HepG2 (cell line): ENCODE data around the gene NIN. TPM values are rescaled to one million over a fixed set of nuclear protein-coding genes. Genes with fewer than 3 reads are reported as not detected.

ENCODE experiments used
- AHDC1 ChIP-seq: sonication (generic); formaldehyde crosslinking; IDR thresholded peaks from 2 replicates; pipeline ENCODE4 v1.5.1; 2020; ENCODE audit warnings: mild to moderate bottlenecking, missing genetic modification reagents, borderline replicate concordance
- ATF5 ChIP-seq: sonication (generic); formaldehyde crosslinking; IDR thresholded peaks from 2 replicates; pipeline ENCODE4 v1.4.0; 2020; ENCODE audit warnings: mild to moderate bottlenecking, low read depth, missing genetic modification reagents
- CENPBD1 ChIP-seq: sonication (generic); formaldehyde crosslinking; IDR thresholded peaks from 2 replicates; pipeline ENCODE4 v1.8.0; 2022; ENCODE audit warnings: missing genetic modification reagents, low read depth, mild to moderate bottlenecking, borderline replicate concordance
- DPF2 ChIP-seq: sonication (generic); formaldehyde crosslinking; IDR thresholded peaks from 2 replicates; pipeline ENCODE4 v1.4.0; 2020; ENCODE audit warnings: mild to moderate bottlenecking, low read depth, missing genetic modification reagents, borderline replicate concordance
- GABPB1 ChIP-seq: IDR thresholded peaks from 2 replicates; pipeline ENCODE4 v1.6.1; 2016; ENCODE audit warnings: mild to moderate bottlenecking, missing genetic modification reagents, moderate library complexity, missing compliant biosample characterization
- MBD4 ChIP-seq: IDR thresholded peaks from 2 replicates; pipeline ENCODE4 v1.6.1; 2012; ENCODE audit warnings: low read length, inconsistent platforms, borderline replicate concordance
- XBP1 ChIP-seq: sonication (generic); formaldehyde crosslinking; IDR thresholded peaks from 2 replicates; pipeline ENCODE4 v1.5.0; 2020; ENCODE audit warnings: missing genetic modification reagents
- ZBTB38 ChIP-seq: sonication (generic); formaldehyde crosslinking; IDR thresholded peaks from 2 replicates; pipeline ENCODE4 v1.5.1; 2020; ENCODE audit warnings: mild to moderate bottlenecking, missing genetic modification reagents
- ZC3H4 ChIP-seq: sonication (generic); formaldehyde crosslinking; IDR thresholded peaks from 2 replicates; pipeline ENCODE4 v1.4.0; 2020; ENCODE audit warnings: missing genetic modification reagents, borderline replicate concordance
- ZNF318 ChIP-seq: sonication (generic); formaldehyde crosslinking; IDR thresholded peaks from 2 replicates; pipeline ENCODE4 v1.4.0; 2020; ENCODE audit warnings: mild to moderate bottlenecking, missing genetic modification reagents
- ZNF549 ChIP-seq: sonication (generic); formaldehyde crosslinking; IDR thresholded peaks from 2 replicates; pipeline ENCODE4 v1.5.0; 2020; ENCODE audit warnings: missing genetic modification reagents
- ZNF589 ChIP-seq: sonication (generic); formaldehyde crosslinking; conservative IDR thresholded peaks from 2 replicates; pipeline ENCODE4 v1.8.0; 2022; ENCODE audit warnings: mild to moderate bottlenecking, moderate library complexity, missing genetic modification reagents
- ZNF841 ChIP-seq: sonication (generic); formaldehyde crosslinking; IDR thresholded peaks from 2 replicates; pipeline ENCODE4 v1.8.1; 2023; ENCODE audit warnings: missing genetic modification reagents, borderline replicate concordance
- ZNF850 ChIP-seq: sonication (generic); formaldehyde crosslinking; conservative IDR thresholded peaks from 2 replicates; pipeline ENCODE4 v1.9.0; 2021; ENCODE audit warnings: mild to moderate bottlenecking, missing genetic modification reagents
- polyA plus RNA-seq, 8 experiments: library from polyadenylated mRNA; depleted of rRNA in 3 of 8; stranded (reverse) in 7 of 8; unstranded in 1 of 8; fragments of >200 nt; fragmentation: Illumina TruSeq in 4 of 8; extraction: Trizol in 4 of 8; gene quantifications; 2 replicates each; pipeline versions ENCODE4 v1.2.1 to v1.2.3, GENCODE V29; 2011 to 2016; ENCODE audit warnings: low read depth in 4 of 8, missing spikeins in 1 of 8, mixed read lengths in 1 of 8; ENCODE audit not compliant: insufficient read depth in 1 of 8
- total RNA-seq, 5 experiments: library from RNA; depleted of rRNA; stranded (reverse); fragments of >200 nt; fragmentation: Illumina TruSeq; extraction: Trizol; gene quantifications; 2 replicates each; pipeline ENCODE4 v1.2.3, GENCODE V29; 2016; ENCODE audit warnings: low read depth in 1 of 5

NIN gene
- total and polyA plus RNA-seq, 2 of the 13 experiments (the other 11 are each of a cell fraction or from before 2014, with no cell fraction given): 2.8 to 9.7 TPM

GRCh38 chr14:50834802-50835276 lies 3.9 kb upstream of the NIN start (continued):
- TF ChIP-seq AHDC1 (CRISPR knock-in tag) (peak; percentile 88), CENPBD1 (no peak), ZC3H4 (CRISPR knock-in tag) (no peak), ATF5 (no peak), XBP1 (no peak), ZBTB38 (CRISPR knock-in tag) (no peak), ZNF841 (CRISPR knock-in tag) (no peak), ZNF318 (CRISPR knock-in tag) (no peak), GABPB1 (peak; percentile 24; the same call in 1 of the 2 replicates), DPF2 (CRISPR knock-in tag) (no peak; the same call in 1 of the 2 replicates), ZNF549 (CRISPR knock-in tag) (no peak), MBD4 (no peak), ZNF850 (CRISPR knock-in tag) (no peak), ZNF589 (CRISPR knock-in tag) (no peak)
